Keratinocyte (primary cell): ENCODE data around the gene LHX6. TPM values are rescaled to one million over a fixed set of nuclear protein-coding genes. Genes with fewer than 3 reads are reported as not detected.

Experiments used
- DNase-seq: peaks from one replicate; pipeline ENCODE4 v3.0.0-alpha.2; 2011; ENCODE audit warnings: low read depth, missing footprints, low spot score
- FAIRE-seq: peaks from 2 replicates; lab custom pipeline; 2011; peaks lifted over from hg19 to GRCh38; lab: Jason Lieb, UNC
- H2AFZ ChIP-seq: 2 replicates; pipeline ENCODE4 v1.6.0; 2012; ENCODE audit warnings: low read length, control low read depth, inconsistent platforms; ENCODE audit not compliant: control insufficient read depth
- H3K27ac ChIP-seq: 2 replicates; pipeline ENCODE4 v1.5.1; 2011; ENCODE audit warnings: low read length; ENCODE audit not compliant: control insufficient read depth, insufficient read depth
- H3K27me3 ChIP-seq: 3 replicates; pipeline ENCODE4 v1.6.0; 2011; ENCODE audit warnings: low read length; ENCODE audit not compliant: control insufficient read depth, insufficient read depth; ENCODE audit errors: extremely low read depth
- H3K36me3 ChIP-seq, 2 experiments: 2 replicates in 1 of 2; 3 replicates in 1 of 2; pipeline ENCODE4 v1.5.1; 2011; ENCODE audit warnings: low read length in 2 of 2, mild to moderate bottlenecking in 1 of 2; ENCODE audit not compliant: control insufficient read depth in 2 of 2, insufficient read depth in 2 of 2; ENCODE audit errors: extremely low read depth in 1 of 2
- H3K4me1 ChIP-seq: 3 replicates; pipeline ENCODE4 v1.5.1; 2011; ENCODE audit warnings: low read length; ENCODE audit not compliant: control insufficient read depth, insufficient read depth; ENCODE audit errors: extremely low read depth
- H3K4me2 ChIP-seq: 3 replicates; pipeline ENCODE4 v1.6.0; 2011; ENCODE audit warnings: low read depth, low read length; ENCODE audit not compliant: control insufficient read depth, insufficient read depth; ENCODE audit errors: extremely low read depth
- H3K4me3 ChIP-seq, 3 experiments: fragments of 200-600 bp in 1 of 3; sonication (generic) in 1 of 3; 2 replicates in 2 of 3; 3 replicates in 1 of 3; pipeline ENCODE4 v1.5.1; 2011 to 2016; ENCODE audit warnings: low read length in 3 of 3, mild to moderate bottlenecking in 3 of 3, control low read depth in 2 of 3, inconsistent platforms in 1 of 3, low read depth in 1 of 3, mixed read lengths in 1 of 3, mixed run types in 1 of 3, moderate library complexity in 1 of 3; ENCODE audit not compliant: control insufficient read depth in 2 of 3, insufficient read depth in 2 of 3; ENCODE audit errors: extremely low read depth in 1 of 3
- H3K79me2 ChIP-seq: 2 replicates; pipeline ENCODE4 v1.6.0; 2012; ENCODE audit warnings: low read length; ENCODE audit not compliant: control insufficient read depth, insufficient read depth
- H3K9ac ChIP-seq: 3 replicates; pipeline ENCODE4 v1.6.0; 2011; ENCODE audit warnings: low read length; ENCODE audit not compliant: control insufficient read depth, insufficient read depth; ENCODE audit errors: extremely low read depth
- H3K9me1 ChIP-seq: 3 replicates; pipeline ENCODE4 v1.6.0; 2011; ENCODE audit warnings: low read length; ENCODE audit not compliant: control insufficient read depth, insufficient read depth; ENCODE audit errors: extremely low read depth
- H3K9me3 ChIP-seq: 2 replicates; pipeline ENCODE4 v1.5.1; 2012; ENCODE audit warnings: low read depth, low read length; ENCODE audit not compliant: control insufficient read depth
- H4K20me1 ChIP-seq: 3 replicates; pipeline ENCODE4 v1.6.0; 2011; ENCODE audit warnings: low read length; ENCODE audit not compliant: control insufficient read depth, insufficient read depth; ENCODE audit errors: extremely low read depth
- CTCF ChIP-seq, 3 experiments: IDR thresholded peaks in 1 of 3; conservative IDR thresholded peaks in 1 of 3; optimal IDR thresholded peaks in 1 of 3; 2 replicates in 2 of 3; 3 replicates in 1 of 3; pipeline versions ENCODE3 to v1.5.1; 2011; ENCODE audit warnings: low read length in 3 of 3, mild to moderate bottlenecking in 3 of 3, moderate library complexity in 2 of 3, control low read depth in 1 of 3, inconsistent platforms in 1 of 3; ENCODE audit not compliant: insufficient read depth in 2 of 3; ENCODE audit errors: extremely low read depth in 1 of 3
- EZH2 ChIP-seq: IDR thresholded peaks from one replicate; pipeline ENCODE4 v1.6.1; 2012; ENCODE audit warnings: inconsistent platforms, mild to moderate bottlenecking, low read length, moderate library complexity
- dilution Hi-C: fragments of 300-500 bp; cut with MboI; formaldehyde crosslinking; loops from one replicate; pipeline ENCODE4 v1.7.0; 2020; ENCODE audit warnings: low sequenced_read_pairs; ENCODE audit not compliant: extremely low pct_ligation_motif_present
- polyA plus RNA-seq, 5 experiments: library from polyadenylated mRNA; depleted of rRNA in 3 of 5; stranded (reverse) in 3 of 5; stranded (forward) in 1 of 5; unstranded in 1 of 5; fragments of >200 nt; gene quantifications; 1 replicate in 1 of 5; 2 replicates in 3 of 5; 3 replicates in 1 of 5; pipeline versions ENCODE4 v1.2.1 to v1.2.3, GENCODE V29; 2011 to 2012; ENCODE audit warnings: missing spikeins in 2 of 5, low read depth in 1 of 5, low replicate concordance in 1 of 5

LHX6 gene
- polyA plus RNA-seq, 1 donor (not counting 4 experiments of a cell fraction or from before 2014, with no cell fraction given): 0.13 TPM

DNA sequence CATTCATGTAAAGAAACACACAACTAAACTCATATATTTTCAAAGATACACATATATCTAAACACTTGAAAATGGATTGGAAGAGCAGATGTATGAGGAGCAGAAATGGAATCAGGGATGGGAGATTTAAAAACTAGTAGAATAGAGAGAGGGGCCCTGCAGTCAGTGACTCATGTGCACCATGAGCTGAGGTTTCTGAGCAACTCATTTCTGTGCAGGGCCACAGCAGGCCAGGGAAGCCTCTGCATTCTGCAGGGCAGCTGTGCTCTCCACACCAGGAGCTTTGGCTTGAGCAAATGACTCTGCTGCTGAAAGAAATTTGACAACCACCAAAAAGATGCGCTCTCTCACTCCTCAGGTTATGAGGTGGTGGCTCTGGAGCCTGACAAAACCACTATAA, 27.1 kb downstream of the LHX6 start:
- Histone ChIP-seq H3K4me2 (no peak overlapping the region), H4K20me1 (no peaks in the 10 kb centered on the region), H3K36me3 (no peaks in the 10 kb centered on the region), H3K79me2 (no peaks in the 10 kb centered on the region), H2AFZ (no peak overlapping the region), H3K9me1 (no peaks in the 10 kb centered on the region), H3K27ac (no peak overlapping the region), H3K9ac (no peak overlapping the region), H3K9me3 (no peaks in the 10 kb centered on the region), H3K4me3 (no peak overlapping the region), H3K4me1 (no peaks in the 10 kb centered on the region), H3K27me3 (peaks cover 22% of the 10 kb centered on the region)
- FAIRE-seq (no peak), DNase-seq (no peak)
- TF ChIP-seq EZH2 (no peak), CTCF (optimal IDR thresholded peaks at IDR 0.05 in 1 of 3, IDR thresholded peaks at IDR 0.05 in 1 of 3, conservative IDR thresholded peaks at IDR 0.05 in 1 of 3; ENCODE audit: extremely low read depth in 1 of 3, insufficient read depth in 2 of 3, low read length in 3 of 3) (no peak)
- dilution Hi-C loops: no loop called here

GRCh38 chr9:122200960-122201595, 27.7 kb downstream of the LHX6 start:
- TF ChIP-seq EZH2 (no peak), CTCF (optimal IDR thresholded peaks at IDR 0.05 in 1 of 3, IDR thresholded peaks at IDR 0.05 in 1 of 3, conservative IDR thresholded peaks at IDR 0.05 in 1 of 3; ENCODE audit: extremely low read depth in 1 of 3, insufficient read depth in 2 of 3, low read length in 3 of 3) (no peak)
- Histone ChIP-seq H2AFZ (no peak overlapping the region), H3K9ac (no peak overlapping the region), H3K79me2 (no peaks in the 10 kb centered on the region), H3K4me3 (no peak overlapping the region), H3K36me3 (no peaks in the 10 kb centered on the region), H3K27me3 (peaks cover 16% of the 10 kb centered on the region), H3K27ac (no peak overlapping the region), H3K4me1 (no peaks in the 10 kb centered on the region), H3K9me3 (no peaks in the 10 kb centered on the region), H3K9me1 (no peaks in the 10 kb centered on the region), H3K4me2 (no peak overlapping the region), H4K20me1 (no peaks in the 10 kb centered on the region)
- FAIRE-seq (no peak), DNase-seq (no peak)
- dilution Hi-C loops: no loop called here
